ENCODE results near the gene OAF.

The OAF gene

DNA sequence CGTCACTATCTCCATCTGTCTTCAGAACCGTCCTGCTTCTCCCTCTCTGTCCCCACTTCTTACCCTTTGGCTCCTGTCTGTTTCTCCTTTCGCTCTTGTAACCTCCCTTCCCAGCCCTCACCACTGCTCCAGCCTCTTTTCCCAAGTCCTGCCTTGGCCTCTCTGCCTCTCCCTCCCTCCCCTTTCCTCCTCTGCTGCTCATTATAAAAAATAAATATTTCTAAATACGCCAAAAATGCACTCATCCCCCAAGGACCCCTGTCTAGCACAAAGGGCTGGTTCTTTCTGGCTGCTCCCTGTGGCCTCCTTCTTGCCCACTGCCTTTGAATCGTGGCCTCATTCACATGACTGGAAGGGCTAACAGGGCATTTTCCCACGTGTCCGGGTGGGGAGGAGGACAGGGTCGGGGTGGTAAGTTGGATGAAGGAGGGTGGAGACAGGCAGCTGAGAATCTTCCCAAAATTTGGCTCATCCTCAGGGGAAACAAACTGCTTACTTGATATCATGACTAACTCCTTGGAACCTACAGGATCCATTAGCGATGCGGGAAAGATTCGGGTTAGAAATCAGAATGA, 26.4 kb upstream of the OAF start:
- no peak for DNase-seq

DNA sequence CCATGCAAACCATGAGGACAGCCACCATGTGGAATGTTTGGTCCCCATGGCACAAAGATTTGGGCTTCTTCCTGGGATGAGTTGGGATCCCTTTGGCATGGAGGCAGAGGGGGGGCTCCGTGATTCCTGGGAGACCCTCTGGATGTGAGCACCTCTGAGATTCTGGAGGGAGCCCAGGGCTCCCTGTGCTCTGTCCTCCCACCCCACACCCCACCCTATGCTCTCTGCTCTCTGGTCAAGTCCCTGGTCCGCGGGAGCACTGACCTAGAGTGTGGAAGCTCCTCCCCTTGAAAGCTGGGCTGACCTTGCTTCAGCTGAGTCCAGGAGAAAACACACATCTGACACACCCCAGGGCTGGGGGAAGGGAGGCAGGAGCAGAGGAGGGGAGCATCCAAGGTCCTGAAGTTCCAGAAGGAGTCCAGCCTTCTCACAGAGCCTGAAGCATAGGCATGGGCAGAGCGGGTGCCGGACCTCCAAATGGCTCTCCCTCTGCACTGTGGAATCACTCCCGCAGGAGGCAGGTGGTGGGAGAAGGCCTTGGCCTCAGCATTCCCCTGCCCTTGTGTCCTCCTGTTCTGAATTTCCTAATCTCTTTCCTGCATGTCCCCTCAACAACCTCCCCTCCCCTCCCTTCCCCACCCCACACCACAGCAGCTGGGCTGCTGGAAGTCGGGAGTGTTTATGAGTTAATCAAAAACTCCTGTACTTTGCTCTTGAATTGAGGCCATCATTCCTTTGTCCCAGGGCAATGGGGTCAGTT, 25.7 kb upstream of the OAF start:
- no peak for DNase-seq

DNA sequence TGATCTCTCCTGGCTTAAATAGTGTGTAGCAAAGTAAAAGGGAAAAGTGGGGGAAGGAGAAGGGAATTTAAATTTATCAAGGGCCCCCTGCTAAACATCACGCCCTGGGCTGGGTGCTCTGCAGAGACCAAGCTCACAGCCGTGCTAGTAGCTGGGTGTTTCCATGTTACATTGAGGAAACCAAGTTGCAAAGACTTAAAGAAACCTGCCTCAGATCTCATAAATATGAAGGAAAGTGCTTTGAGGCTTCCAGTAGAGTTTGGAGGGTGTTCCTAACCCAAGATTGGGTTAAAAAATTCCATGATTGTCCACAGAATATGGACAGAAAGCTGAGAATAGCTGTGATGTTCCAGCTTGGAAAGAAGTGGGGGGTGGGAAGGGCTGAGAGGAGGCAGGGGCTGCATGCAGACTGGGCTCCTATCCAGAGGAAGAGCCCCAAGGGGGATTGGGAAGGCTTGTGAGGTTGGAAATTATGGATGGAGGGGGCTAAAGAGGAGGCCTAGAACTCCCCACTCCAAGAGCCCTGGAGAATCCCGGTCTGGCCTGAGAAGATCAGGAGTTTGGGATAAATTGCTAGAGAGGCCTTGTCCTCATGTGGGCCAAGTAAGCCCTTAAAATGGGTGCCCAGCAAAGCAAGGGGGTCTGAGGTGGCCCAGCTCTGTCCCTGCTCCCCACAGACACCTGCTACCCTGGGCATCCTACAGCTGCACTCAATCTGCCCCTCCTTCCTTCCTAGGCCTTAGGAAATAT, 25.0 kb upstream of the OAF start:
- DNase-seq: no peak

DNA sequence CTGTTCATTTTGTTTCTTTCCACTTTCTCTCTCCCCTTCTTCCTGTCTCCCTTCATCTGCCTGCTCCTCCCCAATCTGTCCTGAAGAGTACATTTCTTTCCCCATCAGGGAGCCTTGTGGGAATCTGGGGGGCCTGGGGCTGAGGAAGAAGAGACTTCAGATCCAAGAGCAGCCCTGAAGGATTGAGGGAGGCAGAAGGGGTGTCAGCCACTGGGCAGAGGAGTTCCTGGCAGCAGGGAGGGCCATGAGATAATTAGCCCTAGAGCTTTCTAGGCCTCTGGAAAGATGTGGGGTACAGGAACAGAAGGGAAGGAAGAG, 24.4 kb upstream of the OAF start:
- no peak for DNase-seq

DNA sequence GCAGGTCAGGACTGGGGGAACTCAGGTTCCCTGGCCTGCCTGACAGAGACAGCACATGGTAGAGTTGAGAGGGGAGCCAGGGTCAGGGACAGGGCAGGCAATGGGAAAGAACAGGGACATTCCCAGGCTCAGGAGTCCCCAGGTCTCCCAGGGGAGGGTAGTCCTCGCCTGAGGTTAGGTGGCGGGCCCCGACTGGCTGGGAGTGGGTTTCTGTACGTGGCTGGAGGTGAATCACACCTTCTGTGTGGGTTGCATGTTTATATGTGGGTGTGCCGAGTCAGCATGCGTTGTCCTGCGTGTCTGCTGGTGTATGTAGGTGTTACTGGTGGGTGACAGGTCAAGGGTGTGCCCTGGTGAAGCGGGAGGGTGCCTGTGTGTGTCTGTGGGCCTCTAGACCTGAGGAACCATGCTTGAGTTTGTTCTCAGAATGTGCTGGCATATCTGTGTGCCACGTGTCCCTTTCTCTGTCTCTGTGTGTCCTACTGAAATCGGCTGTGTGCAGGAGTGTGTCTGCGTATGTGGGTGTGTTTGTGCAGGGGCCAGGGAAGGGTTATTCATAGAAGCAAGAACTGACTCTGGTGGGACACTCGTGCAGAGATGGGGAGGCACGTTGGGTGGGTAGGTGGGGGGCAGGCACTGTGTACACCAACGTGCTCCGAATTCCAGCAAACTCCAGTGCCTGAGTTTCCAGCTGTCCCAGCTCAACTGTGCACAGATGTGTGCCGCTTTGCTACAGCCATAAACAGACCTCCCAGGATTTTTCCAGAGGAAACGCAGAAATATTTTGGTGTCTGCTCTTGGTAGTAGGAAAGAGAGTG, 23.8 kb upstream of the OAF start:
- no peak for DNase-seq

DNA sequence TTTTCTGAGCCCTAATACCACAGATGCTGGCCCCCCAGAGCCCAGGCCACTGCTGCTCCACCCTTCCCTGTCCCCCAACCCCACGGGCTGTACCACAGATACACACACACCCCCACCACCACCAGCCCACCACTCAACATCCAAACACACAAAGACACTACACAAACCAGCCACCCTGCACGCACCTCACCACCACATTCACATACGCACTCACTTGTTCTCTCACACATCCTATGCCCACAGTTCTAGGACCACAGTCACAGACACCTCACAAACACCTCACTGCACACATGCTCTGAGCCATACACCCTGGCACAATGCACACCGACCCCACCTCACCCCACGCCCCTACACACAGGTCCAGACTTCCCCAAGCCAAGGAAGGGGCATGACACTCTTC, 22.5 kb upstream of the OAF start:
- DNase-seq: no peak

DNA sequence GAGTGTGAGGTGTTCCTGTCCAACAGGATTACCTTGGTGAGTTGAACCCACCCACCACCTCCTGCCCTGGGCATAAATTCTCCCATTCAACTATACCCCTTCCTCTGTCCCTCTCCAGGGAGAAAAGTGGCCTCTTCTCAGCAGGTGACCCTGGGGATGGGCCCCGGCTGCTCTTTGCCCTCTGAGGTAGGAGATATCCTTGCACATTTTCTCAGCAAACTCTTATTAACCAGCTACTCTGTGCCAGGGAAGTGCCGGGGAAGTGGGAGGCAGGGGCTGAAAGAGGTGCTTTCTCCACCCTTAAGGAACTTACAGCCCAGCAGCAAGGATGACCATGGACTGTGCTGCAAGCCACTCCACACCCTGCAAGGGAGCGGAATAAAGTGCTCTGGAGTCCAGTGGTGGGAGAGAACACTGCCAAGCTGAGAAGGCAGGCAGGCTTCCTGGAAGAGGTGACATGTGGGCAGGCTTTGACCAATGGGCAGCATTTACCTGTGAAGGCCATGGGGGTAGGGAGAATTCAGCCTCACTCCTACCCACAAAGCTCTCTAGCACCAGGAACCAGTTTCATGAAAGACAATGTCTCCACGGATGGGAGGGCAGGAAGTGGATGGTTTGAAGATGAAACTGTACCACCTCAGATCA, 21.9 kb upstream of the OAF start:
- DNase-seq: no peak

DNA sequence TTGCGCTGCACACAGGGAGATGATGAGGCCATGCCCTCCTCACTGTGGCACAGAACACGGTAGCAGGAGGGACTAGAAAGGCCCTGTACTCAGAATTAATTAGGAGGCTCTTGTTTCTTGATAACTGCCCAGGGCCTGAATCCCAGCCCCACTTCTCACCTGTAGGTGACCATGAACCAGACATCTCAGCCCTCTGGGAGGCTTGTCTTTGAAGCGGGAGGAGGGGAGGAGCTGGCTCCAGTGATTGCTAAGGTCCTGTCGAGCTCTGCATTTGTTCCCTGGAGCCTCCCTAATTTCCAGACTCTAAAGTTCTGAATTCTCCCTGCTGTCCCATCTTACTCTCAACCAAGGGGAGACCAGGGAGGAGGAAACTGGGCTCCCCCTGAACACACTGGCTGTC, 19.8 kb upstream of the OAF start:
- DNase-seq: no peak

DNA sequence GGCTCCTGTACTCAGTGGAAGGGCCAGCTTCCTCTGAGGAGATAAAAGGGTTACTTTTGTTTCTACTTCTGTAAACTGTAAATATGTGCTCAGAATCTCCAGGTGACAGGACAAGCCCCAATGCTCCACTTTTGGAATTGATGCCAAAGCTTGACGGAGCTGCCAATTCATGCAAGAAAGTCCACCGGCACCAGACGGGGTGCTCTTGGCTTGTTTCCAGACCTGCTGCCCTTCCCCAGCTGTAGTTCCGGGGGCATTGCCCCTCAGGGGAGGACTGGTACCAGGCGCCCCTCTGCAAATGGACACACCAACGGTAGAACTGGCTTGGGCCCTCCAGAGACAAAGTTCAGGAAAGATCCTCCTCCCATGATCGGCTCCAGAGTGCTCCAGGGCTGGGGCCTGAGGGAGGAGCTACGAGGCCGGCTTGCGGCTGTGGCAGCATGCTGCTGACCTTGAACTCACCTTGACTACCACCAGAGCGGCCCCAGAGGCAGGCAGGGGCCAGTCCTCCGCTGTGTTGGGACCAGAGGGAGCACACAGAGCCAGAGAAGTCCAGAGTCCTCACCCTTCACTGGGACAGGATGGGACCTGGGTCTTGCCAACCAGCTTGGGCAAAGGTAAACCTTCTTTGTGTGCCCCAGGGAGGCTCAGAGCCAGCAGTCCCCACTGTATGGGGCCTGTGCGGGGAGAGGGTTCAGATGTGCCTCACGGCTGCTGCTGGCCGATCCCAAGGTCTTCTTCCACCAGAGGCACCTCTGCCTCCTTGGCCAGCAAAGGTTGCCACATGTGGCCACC, 17.8 kb upstream of the OAF start:
- no peak for DNase-seq

DNA sequence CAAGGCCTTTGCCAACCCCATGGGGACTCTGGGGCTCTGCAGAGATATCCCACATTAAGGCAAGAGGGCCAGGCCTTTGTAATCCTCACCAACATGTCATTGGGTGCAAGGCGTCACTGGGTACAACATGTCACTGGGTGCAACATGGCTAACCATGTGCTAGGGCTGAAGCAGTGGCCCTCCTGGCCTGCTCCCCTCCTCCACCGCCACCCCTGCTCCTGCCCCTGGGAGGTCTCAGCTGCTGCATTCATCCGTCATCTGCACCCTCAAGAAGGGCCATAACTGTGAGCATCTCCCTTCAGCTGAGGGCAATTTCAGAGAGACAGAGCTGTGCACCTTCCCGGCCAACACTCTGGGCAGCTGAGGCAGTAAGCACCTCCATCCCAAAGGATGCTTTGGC, 16.7 kb upstream of the OAF start:
- no peak for DNase-seq

DNA sequence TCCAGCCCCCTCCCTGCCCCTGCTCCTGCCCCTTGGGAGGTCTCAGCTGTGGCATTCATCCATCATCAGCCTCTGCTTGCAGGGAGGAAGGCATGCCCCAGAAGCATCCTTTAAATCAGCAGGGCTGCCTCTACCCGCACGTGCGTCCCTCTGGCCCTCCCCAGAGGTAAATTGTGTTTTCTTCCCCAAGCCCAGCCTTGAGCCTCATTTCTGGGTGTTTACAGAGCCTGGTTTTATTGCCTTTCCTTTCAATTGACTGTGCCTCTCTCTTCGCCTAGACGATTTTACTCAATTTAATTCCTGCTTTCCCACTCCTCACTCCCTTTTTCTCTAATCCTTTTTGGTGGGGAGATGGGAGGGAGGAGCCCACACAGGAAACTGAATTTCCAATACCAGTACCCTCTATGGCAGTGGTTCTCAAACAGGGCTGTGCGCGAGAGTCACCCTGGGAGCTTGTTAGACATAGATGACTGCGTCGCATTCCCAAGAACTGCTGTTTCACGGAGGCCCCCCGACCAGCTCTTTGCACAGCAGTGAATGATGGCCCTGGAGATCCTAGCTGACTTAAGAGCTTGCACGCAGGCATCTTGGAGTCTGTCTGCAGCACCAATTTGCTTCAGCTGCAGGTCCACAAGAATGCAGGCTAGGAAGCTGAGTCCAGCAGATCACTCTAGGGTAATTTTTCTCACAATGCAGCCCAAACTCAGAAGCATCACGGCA, 15.1 kb upstream of the OAF start:
- DNase-seq: no peak

DNA sequence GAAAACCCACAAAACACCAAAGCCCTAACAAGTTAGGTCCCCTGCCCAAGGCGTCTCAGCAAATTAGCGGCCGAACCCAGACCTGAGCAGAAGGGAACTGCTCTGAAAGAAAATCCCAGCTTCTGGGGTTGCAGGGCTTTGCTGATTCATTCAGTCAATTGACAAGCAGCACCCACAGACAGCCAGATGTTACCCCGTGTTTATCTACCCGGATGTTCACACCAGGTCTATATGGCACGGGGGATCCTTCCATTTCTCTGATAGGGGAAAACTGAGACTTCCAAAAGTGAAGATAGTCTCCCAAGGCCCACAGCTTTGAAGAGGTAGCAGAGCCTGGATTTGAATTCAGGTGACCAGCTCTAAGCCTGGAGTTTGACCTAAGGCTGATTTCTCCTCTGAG, 14.0 kb upstream of the OAF start:
- no peak for DNase-seq

DNA sequence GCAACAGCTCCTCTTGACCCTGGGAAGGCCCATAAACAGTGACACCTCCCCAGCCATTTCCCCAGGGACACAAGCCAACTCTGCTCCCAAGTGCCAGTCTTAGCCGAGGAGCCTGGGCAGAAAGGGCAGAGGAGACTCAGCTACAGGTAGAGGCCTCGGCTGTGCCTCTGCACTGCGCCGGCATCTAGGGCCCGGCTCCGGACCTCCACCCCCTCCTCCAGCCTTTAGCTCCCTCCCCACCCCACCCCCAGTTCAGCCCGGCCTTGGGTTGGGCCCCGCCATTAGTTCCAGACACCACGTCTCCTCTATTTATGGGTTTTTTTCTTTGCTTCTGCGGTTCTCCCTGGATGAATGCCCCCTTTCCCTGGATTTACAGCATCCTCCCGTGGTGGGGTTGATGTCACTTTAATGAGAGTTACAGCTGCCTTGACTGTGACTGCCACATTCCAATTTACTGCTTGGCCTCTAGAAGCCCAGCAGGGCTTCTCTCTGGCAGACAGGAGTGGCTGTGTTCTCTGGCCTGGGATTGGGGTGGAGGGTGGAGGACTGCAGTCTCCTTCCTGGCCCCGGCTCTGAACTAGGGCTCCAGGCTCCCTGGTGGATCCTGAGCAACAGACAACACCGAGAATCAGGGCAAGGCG, 13.5 kb upstream of the OAF start:
- DNase-seq: no peak

DNA sequence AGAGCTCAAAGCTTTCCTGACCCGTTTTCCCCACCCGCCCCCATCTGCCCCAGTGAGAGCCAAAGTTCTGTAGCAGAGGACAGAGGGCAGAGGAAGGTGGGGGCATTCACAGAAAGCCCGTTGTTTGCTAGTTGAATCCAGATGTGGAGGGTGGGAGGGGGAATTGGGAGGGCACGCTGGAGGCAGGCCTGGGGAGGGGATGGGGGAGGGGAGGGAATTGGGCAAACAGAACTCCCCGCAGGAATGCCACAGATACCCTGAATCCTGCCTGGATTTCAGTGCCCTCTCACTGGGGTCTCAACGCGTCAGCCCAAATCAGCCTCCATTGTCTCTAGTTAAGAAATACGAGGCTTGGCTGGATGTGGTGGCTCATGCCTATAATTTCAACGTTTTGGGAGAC, 12.9 kb upstream of the OAF start:
- DNase-seq: no peak

DNA sequence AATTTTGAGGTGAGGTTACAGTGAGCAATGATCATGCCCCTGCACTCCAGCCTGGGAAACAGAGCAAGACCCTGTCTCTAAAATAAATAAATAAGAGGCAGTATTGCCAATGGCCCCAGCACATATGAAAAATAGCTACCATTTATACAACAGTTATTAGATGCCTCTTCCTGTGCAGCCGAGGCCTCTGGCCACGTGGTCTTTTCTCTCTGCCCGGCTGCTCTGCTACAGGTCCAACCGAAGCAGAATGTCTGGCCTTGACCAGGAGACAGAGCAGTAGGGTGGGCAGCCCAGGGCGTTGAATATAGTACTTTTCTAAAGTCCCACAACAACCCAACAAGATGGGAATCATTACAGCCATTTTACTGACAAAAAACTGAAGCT, 12.4 kb upstream of the OAF start:
- no peak for DNase-seq

DNA sequence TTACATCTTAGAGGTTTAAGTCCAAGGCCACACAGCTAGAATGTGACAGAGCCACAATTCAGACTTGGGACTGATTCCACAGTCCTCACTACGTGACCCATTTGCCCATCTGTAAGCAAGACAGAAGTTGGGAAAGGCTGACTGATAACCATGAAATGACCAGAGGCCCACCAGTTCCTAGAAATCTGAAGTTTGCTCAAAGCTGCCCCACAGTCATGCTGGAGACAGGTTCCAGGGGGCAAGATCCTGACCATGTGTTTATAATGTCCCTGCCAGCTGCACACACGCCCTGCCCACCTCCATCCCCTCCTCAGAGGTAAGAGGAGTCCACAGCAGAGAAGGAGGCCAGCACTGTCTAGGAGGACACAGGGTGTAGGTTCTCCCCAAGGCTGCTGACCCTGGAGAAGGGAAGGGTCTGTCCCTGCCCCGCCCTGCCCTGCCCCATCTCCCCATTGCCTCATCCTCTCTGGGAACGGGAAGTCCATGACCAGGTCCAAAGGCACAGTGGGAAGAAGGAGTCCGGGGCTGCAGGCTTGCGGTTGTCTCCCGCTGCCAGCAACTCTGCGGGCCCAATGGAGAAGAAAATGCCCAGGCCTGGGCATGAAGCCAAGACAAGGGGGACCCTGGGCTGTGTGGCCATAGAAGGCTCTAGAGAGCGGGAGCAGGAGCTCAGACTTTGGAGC, 11.9 kb upstream of the OAF start:
- DNase-seq: no peak

DNA sequence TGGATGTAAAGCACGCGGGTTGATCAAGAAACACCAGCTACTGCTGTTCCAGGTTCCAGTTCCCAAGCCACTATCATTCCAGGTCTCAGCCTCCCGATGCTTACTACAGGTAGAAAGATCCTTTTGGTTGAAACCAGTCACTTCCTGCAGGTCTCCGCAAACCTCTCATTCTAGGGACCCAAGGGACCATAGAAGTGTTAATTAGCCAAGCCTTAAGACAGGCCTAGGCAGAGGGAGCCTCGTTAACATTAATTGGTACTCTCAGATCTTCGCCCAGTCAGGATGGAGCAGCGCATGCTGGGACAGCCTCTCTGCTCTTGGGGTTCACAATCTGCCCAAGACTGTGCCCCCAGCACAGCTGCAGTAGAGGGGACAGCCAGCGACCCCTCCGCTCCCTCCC, 11.2 kb upstream of the OAF start:
- no peak for DNase-seq

DNA sequence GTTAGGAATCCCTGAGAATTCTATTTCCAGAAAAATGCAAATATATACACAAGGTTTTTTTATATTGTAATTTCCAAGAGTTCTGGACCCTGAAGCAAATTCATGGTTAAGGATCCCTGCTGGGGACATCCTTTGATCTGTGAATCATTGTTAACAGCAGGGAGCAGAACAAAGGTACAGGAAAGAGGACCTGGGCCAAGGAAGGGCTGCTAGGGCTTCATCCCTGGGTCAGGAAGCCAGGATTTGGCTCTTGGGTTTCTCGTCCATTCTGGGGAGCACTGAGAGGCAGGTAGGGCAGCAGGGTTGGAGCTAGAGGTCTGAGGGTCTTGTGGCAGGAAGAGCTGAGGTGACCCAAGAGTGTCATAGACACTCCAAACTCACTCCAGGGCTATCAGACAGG, 10.2 kb upstream of the OAF start:
- DNase-seq: no peak

DNA sequence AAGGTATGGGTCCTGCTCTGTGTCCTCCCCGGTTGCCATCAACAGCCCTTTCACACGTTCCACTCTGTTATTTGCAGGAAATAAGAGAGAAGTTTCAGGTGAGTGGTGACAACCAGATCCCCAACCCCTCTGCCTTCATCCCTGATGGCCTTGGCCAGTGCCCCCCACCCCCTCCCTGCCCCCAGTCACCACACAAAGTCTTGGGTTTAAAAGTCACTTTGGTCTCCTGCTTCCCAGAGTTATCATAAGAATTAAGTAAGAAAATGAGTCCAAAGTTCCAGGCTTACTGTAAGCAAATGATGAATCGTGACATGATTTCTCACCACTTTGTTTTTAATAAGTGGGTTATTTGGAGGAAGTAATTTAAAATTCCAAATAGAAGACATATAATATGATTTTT, 9.2 kb upstream of the OAF start:
- no peak for DNase-seq

DNA sequence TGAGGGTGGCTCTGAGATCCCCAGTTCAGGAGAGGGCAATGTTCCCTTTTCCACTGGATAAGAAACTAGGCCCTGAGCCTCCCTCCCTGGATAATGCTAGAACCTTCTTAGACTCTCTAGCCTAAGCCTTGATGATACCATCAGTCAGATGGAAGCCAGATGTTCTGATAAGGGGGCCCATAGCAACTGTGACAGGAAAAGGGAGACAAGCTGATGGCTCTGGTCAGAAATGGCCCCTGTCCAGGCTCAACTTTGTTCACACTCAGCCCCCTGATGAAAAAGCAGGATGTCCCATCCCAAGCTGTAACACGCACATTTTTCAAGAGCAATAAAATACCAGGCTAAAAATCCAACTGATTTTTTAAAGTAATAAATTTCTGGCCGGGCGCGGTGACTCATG, 7.2 kb upstream of the OAF start:
- no peak for DNase-seq

Measured in CD4-positive, alpha-beta T cell treated with Interleukin-10 for 1 hour (primary cell).